Activated CD8-positive, alpha-beta T cell treated with anti-CD3 and anti-CD28 coated beads for 36 hours (primary cell): ENCODE data around the gene MAST2. TPM values are rescaled to one million over a fixed set of nuclear protein-coding genes. Genes with fewer than 3 reads are reported as not detected.
"Not testable (repeated sequence)": the region's sequence is repeated elsewhere in the genome, so short reads cannot be mapped to it uniquely, and the experiment has no call there.

Experiments
- ATAC-seq: fragments of 200-7000 bp; cut with Tn5 transposase; one replicate; pipeline ENCODE4 v1.10.0; 2021; ENCODE audit warnings: mild to moderate bottlenecking, moderate library complexity
- CTCF ChIA-PET: fragments of 350-600 bp; sonication (Branson Sonifier 250); formaldehyde crosslinking; loops from one replicate; lab custom pipeline; 2021; ENCODE audit warnings: antibody characterized with exemption; lab: Charles Lee
- POLR2A ChIA-PET: fragments of 350-600 bp; sonication (Branson Sonifier 250); formaldehyde crosslinking; loops from one replicate; lab custom pipeline; 2021; ENCODE audit warnings: antibody characterized with exemption; lab: Charles Lee
- DNase-seq: peaks from one replicate; pipeline ENCODE4 v3.0.0-alpha.2; 2020
- H3K27ac Mint-ChIP-seq: one replicate; pipeline ENCODE4 v1.8.0; 2021; ENCODE audit warnings: mild to moderate bottlenecking, mixed read lengths
- H3K27me3 Mint-ChIP-seq: one replicate; pipeline ENCODE4 v1.8.0; 2021; ENCODE audit warnings: mixed read lengths
- H3K36me3 Mint-ChIP-seq: one replicate; pipeline ENCODE4 v1.8.0; 2021; ENCODE audit warnings: low read depth, mixed read lengths
- H3K4me1 Mint-ChIP-seq: one replicate; pipeline ENCODE4 v1.8.0; 2021; ENCODE audit warnings: low read depth, mixed read lengths
- H3K4me3 Mint-ChIP-seq: one replicate; pipeline ENCODE4 v1.8.0; 2021; ENCODE audit warnings: mild to moderate bottlenecking, moderate library complexity, mixed read lengths
- H3K9me3 Mint-ChIP-seq: one replicate; pipeline ENCODE4 v1.8.0; 2021; ENCODE audit warnings: mixed read lengths
- CTCF ChIP-seq: fragments of 200-600 bp; IDR thresholded peaks from one replicate; pipeline ENCODE4 v1.8.0; 2022; ENCODE audit warnings: antibody characterized with exemption, mild to moderate bottlenecking
- intact Hi-C: fragments of 100-400 bp; cut with micrococcal nuclease; formaldehyde crosslinking; loops from one replicate; pipeline ENCODE4 v1.10.0; 2022
- total RNA-seq, 2 experiments: library from RNA; stranded (reverse); gene quantifications; one replicate each; pipeline ENCODE4 v1.2.3, GENCODE V29; 2021

MAST2 gene
- total RNA-seq, 2 experiments from 2014 or later: 18.2 to 19.5 TPM

GRCh38 chr1:46043458-46044017, 240.1 kb downstream of the MAST2 start:
- no peak overlapping the region for H3K4me3 Mint-ChIP-seq
- no peaks in the 10 kb centered on the region for H3K27me3 Mint-ChIP-seq
- ChIA-PET CTCF (interaction anchor here (0.7 kb wide), 1 partner anchor 137 kb away, joined by 4 read pairs; no protein-coding TSS in a partner anchor), POLR2A (interaction anchor here (0.6 kb wide), 1 partner anchor 45 kb away, joined by 3 read pairs; no protein-coding TSS in a partner anchor)
- no peak for TF ChIP-seq CTCF
- DNase-seq: no peak
- H3K9me3 Mint-ChIP-seq: no peaks in the 10 kb centered on the region
- H3K36me3 Mint-ChIP-seq: no peaks in the 10 kb centered on the region
- intact Hi-C loops: no loop called here
- no peak for ATAC-seq
- H3K4me1 Mint-ChIP-seq: peaks cover 4% of the 10 kb centered on the region
- H3K27ac Mint-ChIP-seq: no peak overlapping the region

GRCh38 chr1:46044116-46044515, 240.7 kb downstream of the MAST2 start:
- ATAC-seq (no peak), DNase-seq (no peak)
- no peak for TF ChIP-seq CTCF
- POLR2A ChIA-PET: interaction anchor here (0.6 kb wide), 1 partner anchor 44 kb away, joined by 3 read pairs; no protein-coding TSS in a partner anchor
- CTCF ChIA-PET: interaction anchor here (0.7 kb wide), 1 partner anchor 136 kb away, joined by 4 read pairs; no protein-coding TSS in a partner anchor
- Mint-ChIP-seq H3K27me3 (no peaks in the 10 kb centered on the region), H3K4me3 (no peak overlapping the region), H3K36me3 (no peaks in the 10 kb centered on the region), H3K9me3 (no peaks in the 10 kb centered on the region), H3K4me1 (peaks cover 4% of the 10 kb centered on the region), H3K27ac (no peak overlapping the region)
- intact Hi-C loops: no loop called here

GRCh38 chr1:46053734-46054133, 250.3 kb downstream of the MAST2 start:
- intact Hi-C loops: no loop called here
- no peak overlapping the region for H3K27ac Mint-ChIP-seq
- H3K27me3 Mint-ChIP-seq: no peaks in the 10 kb centered on the region
- ChIA-PET CTCF (interaction anchor here (1.7 kb wide), 1 partner anchor 170 kb away, joined by 5 read pairs; no protein-coding TSS in a partner anchor), POLR2A (no interaction called here)
- TF ChIP-seq CTCF: no peak
- no peaks in the 10 kb centered on the region for H3K9me3 Mint-ChIP-seq
- H3K36me3 Mint-ChIP-seq: no peaks in the 10 kb centered on the region
- ATAC-seq: no peak
- DNase-seq: no peak
- H3K4me3 Mint-ChIP-seq: no peak overlapping the region
- no peaks in the 10 kb centered on the region for H3K4me1 Mint-ChIP-seq

GRCh38 chr1:46056325-46056724, 252.9 kb downstream of the MAST2 start:
- Mint-ChIP-seq H3K27me3 (no peaks in the 10 kb centered on the region), H3K9me3 (no peaks in the 10 kb centered on the region), H3K27ac (no peak overlapping the region), H3K4me3 (no peak overlapping the region), H3K36me3 (no peaks in the 10 kb centered on the region), H3K4me1 (no peaks in the 10 kb centered on the region)
- ChIA-PET CTCF (interaction anchor here (0.8 to 1.1 kb wide), 2 partner anchors 167 to 340 kb away, joined by 3 to 4 read pairs; no protein-coding TSS in a partner anchor), POLR2A (no interaction called here)
- intact Hi-C loops: no loop called here
- no peak for ATAC-seq
- DNase-seq: no peak
- TF ChIP-seq CTCF: no peak

DNA sequence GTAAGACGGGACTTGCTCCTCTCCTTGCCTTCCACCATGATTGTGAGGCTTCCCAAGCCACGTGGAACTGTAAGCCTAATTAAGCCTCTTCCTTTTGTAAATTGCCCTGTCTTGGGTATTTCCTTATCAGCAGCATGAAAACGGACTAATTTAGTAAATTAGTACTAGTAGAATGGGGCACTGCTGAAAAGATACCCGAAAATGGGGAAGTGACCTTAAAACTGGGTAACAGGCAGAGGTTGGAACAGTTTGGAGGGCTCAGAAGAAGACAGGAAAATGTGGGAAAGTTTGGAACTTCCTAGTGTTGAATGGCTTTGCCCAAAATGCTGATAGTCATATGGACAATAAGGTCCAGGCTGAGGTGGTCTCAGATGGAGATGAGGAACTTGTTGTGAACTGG, 253.8 kb downstream of the MAST2 start:
- POLR2A ChIA-PET, H3K4me3 Mint-ChIP-seq, H3K36me3 Mint-ChIP-seq, DNase-seq, H3K27me3 Mint-ChIP-seq, ATAC-seq, CTCF ChIA-PET, H3K27ac Mint-ChIP-seq, intact Hi-C loops, H3K9me3 Mint-ChIP-seq, H3K4me1 Mint-ChIP-seq: not testable (repeated sequence)
